Common myeloid progenitor, CD34-positive (primary cell): ENCODE data around the gene ZNF280D.

Experiments
- CTCF ChIA-PET: fragments of 350-600 bp; sonication (Branson Sonifier 250); formaldehyde crosslinking; loops from one replicate; lab custom pipeline; 2021; ENCODE audit warnings: antibody characterized with exemption; lab: Charles Lee
- POLR2A ChIA-PET: fragments of 350-600 bp; sonication (Branson Sonifier 250); formaldehyde crosslinking; loops from one replicate; lab custom pipeline; 2021; ENCODE audit warnings: antibody characterized with exemption; lab: Charles Lee
- DNase-seq, 3 donors: peaks; one replicate each; pipeline versions ENCODE4 v3.0.0 to v3.0.0-alpha.2; 2013
- H3K27ac ChIP-seq, 2 experiments: 1 replicate in 1 of 2; 2 replicates in 1 of 2; pipeline ENCODE4 v1.7.0; 2013; ENCODE audit warnings: inconsistent platforms in 2 of 2, low read length in 2 of 2, mild to moderate bottlenecking in 2 of 2, low read depth in 1 of 2, moderate library complexity in 1 of 2; ENCODE audit not compliant: severe bottlenecking in 2 of 2, insufficient read depth in 1 of 2, poor library complexity in 1 of 2
- H3K27me3 ChIP-seq, 5 experiments: replicated peaks in 2 of 5; 1 replicate in 3 of 5; 2 replicates in 2 of 5; pipeline versions ENCODE4 v1.6.1 to v1.7.0; 2013; ENCODE audit warnings: low read length in 4 of 5, mild to moderate bottlenecking in 2 of 5, moderate library complexity in 2 of 5, inconsistent platforms in 1 of 5; ENCODE audit not compliant: insufficient read depth in 5 of 5, control insufficient read depth in 4 of 5
- H3K36me3 ChIP-seq, 4 experiments: 1 replicate in 2 of 4; 2 replicates in 2 of 4; pipeline versions ENCODE4 v1.6.1 to v1.7.0; 2013; ENCODE audit warnings: low read length in 3 of 4, control low read depth in 1 of 4, mild to moderate bottlenecking in 1 of 4; ENCODE audit not compliant: control insufficient read depth in 4 of 4, insufficient read depth in 4 of 4
- H3K4me1 ChIP-seq, 4 experiments: 1 replicate in 3 of 4; 2 replicates in 1 of 4; pipeline versions ENCODE4 v1.6.1 to v1.7.1; 2013; ENCODE audit warnings: low read length in 3 of 4, mild to moderate bottlenecking in 3 of 4, control low read depth in 1 of 4, inconsistent platforms in 1 of 4, moderate library complexity in 1 of 4; ENCODE audit not compliant: control insufficient read depth in 4 of 4, insufficient read depth in 4 of 4; ENCODE audit errors: control extremely low read depth in 1 of 4
- H3K4me3 ChIP-seq, 7 experiments: 1 replicate in 4 of 7; 2 replicates in 3 of 7; pipeline versions ENCODE4 v1.5.1 to v1.7.0; 2013; ENCODE audit warnings: mild to moderate bottlenecking in 7 of 7, low read length in 6 of 7, moderate library complexity in 6 of 7, inconsistent platforms in 2 of 7, low read depth in 2 of 7, control low read depth in 1 of 7; ENCODE audit not compliant: insufficient read depth in 4 of 7, control insufficient read depth in 1 of 7; ENCODE audit errors: extremely low read depth in 1 of 7
- H3K9me3 ChIP-seq, 5 experiments: 1 replicate in 4 of 5; 2 replicates in 1 of 5; pipeline versions ENCODE4 v1.6.1 to v1.7.1; 2013; ENCODE audit warnings: low read length in 4 of 5, mild to moderate bottlenecking in 2 of 5, inconsistent platforms in 1 of 5, low read depth in 1 of 5, moderate library complexity in 1 of 5; ENCODE audit not compliant: control insufficient read depth in 4 of 5, insufficient read depth in 2 of 5; ENCODE audit errors: control extremely low read depth in 1 of 5
- WGBS: methylation state at CpG from one replicate; pipeline ENCODE4 v1.1.5; 2013; ENCODE audit not compliant: insufficient coverage; 5-methylcytosine and 5-hydroxymethylcytosine counted together

The ZNF280D gene

GRCh38 chr15:56608993-56609392, 124.3 kb downstream of the ZNF280D start:
- Histone ChIP-seq H3K27ac (no peak overlapping the region), H3K4me3 (no peak overlapping the region), H3K27me3 (no peaks in the 10 kb centered on the region), H3K36me3 (no peaks in the 10 kb centered on the region), H3K4me1 (no peaks in the 10 kb centered on the region), H3K9me3 (peaks cover 0 to 10% (median 0%) of the 10 kb centered on the region in 5 experiments)
- peak in 1 of 3 donors; percentile 14 for DNase-seq
- ChIA-PET POLR2A (no interaction called here), CTCF (no interaction called here)
- WGBS: 83% methylated on average over 1 of the region's 1 CpG

- no peak overlapping the region for H3K27ac ChIP-seq
- H3K4me1 ChIP-seq: no peaks in the 10 kb centered on the region
- H3K9me3 ChIP-seq: peaks cover 0 to 15% (median 2%) of the 10 kb centered on the region in 5 experiments
- H3K4me3 ChIP-seq: no peak overlapping the region
- CTCF ChIA-PET: no interaction called here
- H3K36me3 ChIP-seq: no peaks in the 10 kb centered on the region
- DNase-seq: peak in 2 of 3 donors; percentile 49 to 55
- WGBS: no CpG with 5 or more reads among the region's 1 CpG
- POLR2A ChIA-PET: no interaction called here
- H3K27me3 ChIP-seq: no peaks in the 10 kb centered on the region
Observed at GRCh38 chr15:56608140-56608778, 125.0 kb downstream of the ZNF280D start.

DNA sequence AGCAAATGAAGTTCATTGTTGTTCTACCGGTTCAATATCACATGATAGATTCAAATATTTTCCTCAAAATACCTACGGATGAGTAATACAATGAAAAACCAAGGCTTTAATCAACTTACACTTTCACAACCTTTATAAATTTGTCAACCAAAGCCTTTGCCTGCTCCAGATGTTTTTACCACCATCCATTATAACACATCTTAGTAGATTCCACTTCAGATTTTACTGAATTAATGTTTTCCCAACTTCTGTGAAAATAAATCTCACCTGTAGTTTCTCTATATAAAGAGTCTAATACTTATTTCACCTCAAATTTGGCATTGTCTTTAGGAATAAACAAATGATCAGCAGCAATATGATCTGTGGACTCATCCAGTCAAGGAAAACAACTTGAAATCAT, 131.1 kb downstream of the ZNF280D start:
- H3K27me3 ChIP-seq: no peaks in the 10 kb centered on the region
- 100% methylated on average over 2 of the region's 2 CpGs for WGBS
- POLR2A ChIA-PET: no interaction called here
- CTCF ChIA-PET: no interaction called here
- no peaks in the 10 kb centered on the region for H3K4me1 ChIP-seq
- peaks cover 0 to 32% (median 5%) of the 10 kb centered on the region in 5 experiments for H3K9me3 ChIP-seq
- no peak overlapping the region for H3K4me3 ChIP-seq
- no peak overlapping the region for H3K27ac ChIP-seq
- DNase-seq: peak in 1 of 3 donors; percentile 2
- no peaks in the 10 kb centered on the region for H3K36me3 ChIP-seq

GRCh38 chr15:56600380-56600779, 132.9 kb downstream of the ZNF280D start:
- CTCF ChIA-PET: no interaction called here
- Histone ChIP-seq H3K9me3 (peaks cover 0 to 32% (median 5%) of the 10 kb centered on the region in 5 experiments), H3K36me3 (no peaks in the 10 kb centered on the region), H3K27me3 (no peaks in the 10 kb centered on the region), H3K4me3 (no peak overlapping the region), H3K4me1 (no peaks in the 10 kb centered on the region), H3K27ac (no peak overlapping the region)
- DNase-seq: no peak
- POLR2A ChIA-PET: no interaction called here
- WGBS: no CpG with 5 or more reads among the region's 1 CpG

- POLR2A ChIA-PET: interaction anchor here (0.7 kb wide), 1 partner anchor 958 kb away, joined by 3 read pairs; no protein-coding TSS in a partner anchor
- Histone ChIP-seq H3K9me3 (peaks cover 0 to 22% (median 5%) of the 10 kb centered on the region in 5 experiments), H3K27me3 (no peaks in the 10 kb centered on the region), H3K4me1 (no peaks in the 10 kb centered on the region), H3K4me3 (no peak overlapping the region), H3K27ac (no peak overlapping the region), H3K36me3 (no peaks in the 10 kb centered on the region)
- DNase-seq: no peak
- no CpG with 5 or more reads among the region's 5 CpGs for WGBS
- CTCF ChIA-PET: no interaction called here
Observed at GRCh38 chr15:56598991-56599390, 134.3 kb downstream of the ZNF280D start.

DNA sequence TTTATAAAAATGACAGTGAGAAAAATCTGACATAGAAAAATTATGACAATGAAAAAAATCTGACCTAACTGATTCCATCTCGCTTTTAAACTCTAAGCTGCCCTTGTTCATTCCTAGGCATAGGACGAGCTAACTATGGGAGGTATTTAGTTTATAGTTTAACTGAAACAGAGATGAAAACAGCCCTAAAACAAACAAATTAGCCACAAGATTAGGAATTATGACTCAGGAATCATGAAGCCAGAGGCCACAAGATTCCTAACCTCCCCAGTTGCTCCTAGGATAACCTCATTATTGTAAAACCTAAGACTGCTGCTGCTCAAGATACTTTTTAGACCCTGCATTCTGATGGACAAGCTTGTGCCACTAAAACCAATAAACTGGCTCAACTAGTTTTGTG, 145.6 kb downstream of the ZNF280D start:
- H3K27me3 ChIP-seq: no peaks in the 10 kb centered on the region
- no peaks in the 10 kb centered on the region for H3K4me1 ChIP-seq
- ChIA-PET POLR2A (no interaction called here), CTCF (no interaction called here)
- WGBS: no CpG with 5 or more reads among the region's 2 CpGs
- DNase-seq: no peak
- H3K27ac ChIP-seq: no peak overlapping the region
- H3K36me3 ChIP-seq: no peaks in the 10 kb centered on the region
- H3K9me3 ChIP-seq: peaks cover 4 to 36% (median 19%) of the 10 kb centered on the region in 5 experiments
- H3K4me3 ChIP-seq: no peak overlapping the region

- ChIA-PET CTCF (no interaction called here), POLR2A (no interaction called here)
- Histone ChIP-seq H3K4me3 (no peak overlapping the region), H3K36me3 (no peaks in the 10 kb centered on the region), H3K9me3 (peaks cover 4 to 34% (median 16%) of the 10 kb centered on the region in 5 experiments), H3K27ac (no peak overlapping the region), H3K4me1 (no peaks in the 10 kb centered on the region), H3K27me3 (no peaks in the 10 kb centered on the region)
- DNase-seq: no peak
Observed at GRCh38 chr15:56586206-56586605, 147.1 kb downstream of the ZNF280D start.
